ENCODE data around the gene DNAJC7. TPM values are rescaled to one million over a fixed set of nuclear protein-coding genes. Genes with fewer than 3 reads are reported as not detected.

DNAJC7 gene
- total RNA-seq, 1 donor from 2014 or later, result 129 TPM

Other genes with a start within 250 kb of the DNAJC7 start
- gene JUP, start 230.7 kb downstream of the DNAJC7 start, total RNA-seq, result 0.12 and 0.39 TPM in 2 replicates
- 4.1 and 5.0 TPM in 2 replicates for gene P3H4, start 205.5 kb downstream of the DNAJC7 start, total RNA-seq
- gene FKBP10, start 204.4 kb downstream of the DNAJC7 start, total RNA-seq, result 0.62 and 1.1 TPM in 2 replicates
- gene NT5C3B, start 181.2 kb downstream of the DNAJC7 start, total RNA-seq, result 40.8 and 44.5 TPM in 2 replicates
- not detected in 2 replicates for gene KLHL10, start 179.6 kb downstream of the DNAJC7 start, total RNA-seq
- 20.0 and 21.7 TPM in 2 replicates for gene KLHL11, start 152.0 kb downstream of the DNAJC7 start, total RNA-seq
- 200 and 211 TPM in 2 replicates for gene ACLY, start 98.5 kb downstream of the DNAJC7 start, total RNA-seq
- gene ODAD4, start 86.8 kb downstream of the DNAJC7 start, total RNA-seq, result 0.39 and 0.73 TPM in 2 replicates
- gene CNP, start 50.6 kb downstream of the DNAJC7 start, total RNA-seq, result 89.1 and 89.8 TPM in 2 replicates
- 32.6 and 36.3 TPM in 2 replicates for gene NKIRAS2, start 2.7 kb upstream of the DNAJC7 start, total RNA-seq
- gene C17orf113, start 33.2 kb upstream of the DNAJC7 start, total RNA-seq, result 0.05 TPM in 2 replicates
- gene ZNF385C, start 81.0 kb upstream of the DNAJC7 start, total RNA-seq, result 0.10 TPM in 1 of 2 replicates, not detected in the other
- 26.9 and 28.4 TPM in 2 replicates for gene DHX58, start 95.3 kb upstream of the DNAJC7 start, total RNA-seq
- 70.8 and 76.9 TPM in 2 replicates for gene KAT2A, start 103.9 kb upstream of the DNAJC7 start, total RNA-seq
- 0.10 TPM in 1 of 2 replicates, not detected in the other for gene HSPB9, start 105.4 kb upstream of the DNAJC7 start, total RNA-seq
- 73.3 and 80.0 TPM in 2 replicates for gene RAB5C, start 137.6 kb upstream of the DNAJC7 start, total RNA-seq
- gene KCNH4, start 163.7 kb upstream of the DNAJC7 start, total RNA-seq, result 1.7 and 1.9 TPM in 2 replicates
- gene HCRT, start 168.0 kb upstream of the DNAJC7 start, total RNA-seq, result not detected in 2 replicates
- gene GHDC, start 177.1 kb upstream of the DNAJC7 start, total RNA-seq, result 15.2 and 15.5 TPM in 2 replicates